ENCODE data around the gene LGI4.

LGI4 gene

DNA sequence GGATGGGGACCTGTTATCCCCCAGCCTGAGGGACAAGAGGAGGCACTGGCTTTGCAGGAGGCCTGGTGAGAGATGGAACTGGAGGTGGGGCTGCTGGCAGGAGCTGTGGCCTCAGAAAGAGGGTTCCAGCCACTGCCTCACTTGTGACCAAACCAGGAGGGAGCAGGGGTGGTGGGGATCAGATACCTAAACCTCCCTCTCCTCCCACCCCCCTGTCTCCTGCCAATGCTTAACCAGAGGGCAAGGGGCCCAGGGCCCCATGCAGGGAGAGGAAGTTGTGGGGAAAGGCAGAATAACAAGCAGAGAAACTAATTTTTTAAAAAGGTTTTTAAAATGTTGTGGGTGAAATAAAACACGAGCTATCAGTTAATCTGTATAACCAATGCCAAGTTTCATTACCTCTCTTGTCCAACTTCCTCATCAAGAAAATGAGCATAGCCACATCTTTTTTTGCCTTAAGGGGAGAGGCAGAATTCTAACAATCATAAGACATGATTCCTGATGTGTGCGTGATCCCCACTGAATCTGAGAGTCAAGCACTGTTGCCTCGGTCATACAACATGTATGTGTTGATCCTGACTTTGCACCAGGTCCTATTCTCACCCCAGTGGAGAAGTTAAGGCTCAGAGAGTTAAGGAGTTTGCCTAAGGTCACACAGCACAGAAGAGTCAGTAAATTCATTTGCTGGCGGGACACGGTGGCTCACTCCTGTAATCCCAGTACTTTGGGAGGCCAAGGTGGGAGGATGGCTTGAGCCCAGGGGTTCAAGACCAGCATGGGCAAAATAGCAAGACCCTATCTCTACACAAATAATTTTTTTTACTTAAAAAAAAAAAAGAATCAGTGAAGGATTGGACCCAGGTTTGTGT is 32.6 kb upstream of the LGI4 start:
- in situ Hi-C loops (cut with MboI; ENCODE audit: low sequenced_read_pairs): no loop called here
- H3K36me3 ChIP-seq (replicated peaks): peaks cover 53% of the 10 kb centered on the region
- no peak overlapping the region for H3K4me3 ChIP-seq
- no peaks in the 10 kb centered on the region for H3K27me3 ChIP-seq (ENCODE audit: low read depth)
- no peaks in the 10 kb centered on the region for H3K4me1 ChIP-seq
- H3K9me3 ChIP-seq: no peaks in the 10 kb centered on the region
- DNase-seq (ENCODE audit: low spot score in 2 of 2): no peak

GRCh38 chr19:35166100-35167063 is 31.5 kb upstream of the LGI4 start:
- no peak for DNase-seq (ENCODE audit: low spot score in 2 of 2)
- Histone ChIP-seq H3K9me3 (no peaks in the 10 kb centered on the region), H3K4me3 (no peak overlapping the region), H3K27me3 (ENCODE audit: low read depth) (no peaks in the 10 kb centered on the region), H3K36me3 (replicated peaks) (peaks cover 60% of the 10 kb centered on the region), H3K4me1 (no peaks in the 10 kb centered on the region)
- in situ Hi-C loops (cut with MboI; ENCODE audit: low sequenced_read_pairs): no loop called here

DNA sequence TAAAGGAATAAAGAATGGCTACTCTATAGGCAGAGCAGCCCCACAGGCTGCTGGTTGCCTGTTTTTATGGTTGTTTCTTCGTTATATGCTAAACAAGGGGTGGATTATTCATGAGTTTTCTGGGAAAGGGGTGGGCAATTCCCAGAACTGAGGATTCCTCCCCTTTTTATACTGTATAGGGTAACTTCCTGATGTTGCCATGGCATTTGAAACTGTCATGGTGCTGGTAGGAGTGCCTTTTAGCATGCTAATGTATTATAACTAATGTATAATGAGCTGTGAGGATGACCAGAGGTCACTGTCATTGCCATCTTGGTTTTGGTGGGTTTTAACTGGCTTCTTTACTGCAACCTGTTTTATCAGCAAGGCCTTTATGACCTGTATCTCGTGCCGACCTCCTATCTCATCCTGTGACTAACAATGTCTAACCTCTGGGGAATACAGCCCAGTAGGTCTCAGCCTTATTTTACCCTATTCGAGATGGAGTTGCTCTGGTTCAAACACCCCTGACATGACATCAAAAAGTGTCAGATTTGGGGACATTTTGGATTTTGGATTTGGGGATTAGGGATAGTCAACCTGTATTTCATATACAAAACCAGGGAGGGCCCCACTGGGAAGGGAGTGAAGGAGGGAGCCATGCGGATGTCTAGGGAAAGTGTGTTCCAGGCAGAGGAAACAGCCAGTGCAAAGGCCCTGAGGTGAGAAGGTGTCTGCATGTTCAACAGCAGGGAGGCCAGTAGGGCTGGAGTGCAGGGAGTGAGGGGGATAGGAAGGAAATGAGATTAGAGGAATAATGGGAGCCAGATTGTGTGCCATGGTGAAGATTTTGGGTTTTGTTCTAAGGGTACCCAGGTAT is 30.6 kb upstream of the LGI4 start:
- H3K27me3 ChIP-seq (ENCODE audit: low read depth): no peaks in the 10 kb centered on the region
- H3K36me3 ChIP-seq (replicated peaks): peaks cover 66% of the 10 kb centered on the region
- H3K9me3 ChIP-seq: no peaks in the 10 kb centered on the region
- no peak for DNase-seq (ENCODE audit: low spot score in 2 of 2)
- in situ Hi-C loops (cut with MboI; ENCODE audit: low sequenced_read_pairs): no loop called here
- no peak overlapping the region for H3K4me3 ChIP-seq
- H3K4me1 ChIP-seq: no peaks in the 10 kb centered on the region

DNA sequence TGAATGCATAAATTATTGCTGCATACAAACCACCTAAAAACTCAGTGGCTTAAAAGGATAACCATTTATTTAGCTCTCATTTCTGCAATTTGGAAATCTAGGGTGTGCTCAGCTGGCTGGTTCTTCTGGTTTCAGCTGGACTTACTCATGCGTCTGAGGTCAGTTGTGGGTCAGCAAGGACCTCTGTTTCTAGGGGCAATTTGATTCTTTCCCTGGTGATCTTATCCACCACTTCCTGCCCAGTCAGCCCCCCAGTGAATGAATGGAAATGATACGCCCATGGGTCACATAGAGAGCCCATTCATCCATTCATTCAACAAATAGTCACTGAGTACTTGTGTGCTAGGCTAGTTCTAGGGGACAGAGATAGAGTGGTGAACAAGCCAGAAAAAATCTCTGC is 29.6 kb upstream of the LGI4 start:
- Histone ChIP-seq H3K9me3 (no peaks in the 10 kb centered on the region), H3K36me3 (replicated peaks) (peaks cover 71% of the 10 kb centered on the region), H3K4me3 (no peak overlapping the region), H3K27me3 (ENCODE audit: low read depth) (no peaks in the 10 kb centered on the region), H3K4me1 (no peaks in the 10 kb centered on the region)
- in situ Hi-C loops (cut with MboI; ENCODE audit: low sequenced_read_pairs): loop anchor here (5.0 kb wide), 1 partner anchor 83 kb away; the partner anchor contains the start of gene LSR
- DNase-seq (ENCODE audit: low spot score in 2 of 2): no peak

DNA sequence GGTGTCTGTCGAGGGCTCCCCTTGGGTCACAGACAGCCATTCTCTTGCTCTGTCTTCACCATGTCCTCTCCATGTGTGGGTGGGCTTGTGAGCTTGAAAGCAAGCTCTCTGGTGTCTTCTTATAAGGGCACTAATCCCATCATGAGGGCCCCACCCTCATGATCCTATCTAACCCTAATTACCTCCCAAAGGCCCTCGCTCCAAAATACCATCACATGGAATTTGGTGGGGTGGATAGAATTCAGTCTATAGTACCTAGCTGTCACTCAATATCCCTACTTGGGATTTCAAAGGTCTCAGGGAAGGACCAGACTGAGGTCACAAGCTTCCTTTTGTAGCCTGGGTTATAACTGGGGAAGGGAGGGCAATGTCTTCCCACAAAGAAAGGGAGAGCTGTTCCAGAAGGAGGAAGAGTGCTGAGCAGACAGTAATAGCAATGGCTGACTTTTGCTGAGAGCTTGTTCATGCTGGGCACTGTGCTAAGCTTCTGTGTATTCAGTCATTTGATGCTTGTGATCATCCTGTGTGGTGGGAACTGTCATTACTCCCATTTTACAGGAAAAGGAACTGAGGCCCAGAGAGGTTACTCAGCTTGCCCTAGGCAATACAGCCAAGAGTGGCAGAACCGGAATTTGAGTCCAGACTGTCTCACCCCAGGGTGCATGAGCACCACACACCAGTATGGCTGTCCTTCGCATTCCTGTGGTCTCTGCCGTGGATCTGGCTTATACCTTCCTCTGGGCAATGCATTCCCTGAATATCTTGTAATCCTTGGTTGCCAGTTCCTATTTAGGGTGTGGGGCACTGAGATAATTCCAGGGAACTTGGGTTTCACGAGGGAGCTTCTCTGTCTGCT is 27.8 kb upstream of the LGI4 start:
- no peak overlapping the region for H3K4me3 ChIP-seq
- H3K4me1 ChIP-seq: no peaks in the 10 kb centered on the region
- in situ Hi-C loops (cut with MboI; ENCODE audit: low sequenced_read_pairs): loop anchor here (5.0 kb wide), 1 partner anchor 85 kb away; the partner anchor contains the start of gene LSR
- peaks cover 84% of the 10 kb centered on the region for H3K36me3 ChIP-seq (replicated peaks)
- DNase-seq (ENCODE audit: low spot score in 2 of 2): no peak
- no peaks in the 10 kb centered on the region for H3K9me3 ChIP-seq
- no peaks in the 10 kb centered on the region for H3K27me3 ChIP-seq (ENCODE audit: low read depth)

DNA sequence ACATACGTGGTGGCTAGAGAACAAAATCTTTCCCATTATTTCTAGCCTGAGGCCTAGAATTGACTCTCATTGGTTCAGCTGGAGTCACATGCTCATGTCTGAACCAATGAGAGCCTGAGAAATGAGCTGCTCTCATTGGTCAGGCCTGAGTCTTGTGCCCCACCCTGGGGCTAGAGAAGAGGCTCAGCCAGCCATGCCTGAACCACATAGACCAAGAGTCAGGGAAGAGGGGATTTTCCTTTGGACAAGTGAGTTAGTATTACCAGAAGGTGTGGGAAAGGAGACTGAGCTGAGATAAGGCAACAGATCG is 26.5 kb upstream of the LGI4 start:
- Histone ChIP-seq H3K36me3 (replicated peaks) (peaks cover 83% of the 10 kb centered on the region), H3K4me1 (no peaks in the 10 kb centered on the region), H3K27me3 (ENCODE audit: low read depth) (no peaks in the 10 kb centered on the region), H3K9me3 (no peaks in the 10 kb centered on the region), H3K4me3 (no peak overlapping the region)
- no peak for DNase-seq (ENCODE audit: low spot score in 2 of 2)
- in situ Hi-C loops (cut with MboI; ENCODE audit: low sequenced_read_pairs): loop anchor here (5.0 kb wide), 1 partner anchor 86 kb away; the partner anchor contains the start of gene LSR

- no peak for DNase-seq (ENCODE audit: low spot score in 2 of 2)
- no peak overlapping the region for H3K4me3 ChIP-seq
- H3K36me3 ChIP-seq (replicated peaks): peaks cover 77% of the 10 kb centered on the region
- H3K27me3 ChIP-seq (ENCODE audit: low read depth): no peaks in the 10 kb centered on the region
- H3K9me3 ChIP-seq: no peaks in the 10 kb centered on the region
- in situ Hi-C loops (cut with MboI; ENCODE audit: low sequenced_read_pairs): loop anchor here (5.0 kb wide), 1 partner anchor 86 kb away; the partner anchor contains the start of gene LSR
- 0 out of 2 replicates have a peak, but pooled peaks cover 3% of the 10 kb centered on the region for H3K4me1 ChIP-seq
Measured at GRCh38 chr19:35160629-35161433, 26.0 kb upstream of the LGI4 start.

DNA sequence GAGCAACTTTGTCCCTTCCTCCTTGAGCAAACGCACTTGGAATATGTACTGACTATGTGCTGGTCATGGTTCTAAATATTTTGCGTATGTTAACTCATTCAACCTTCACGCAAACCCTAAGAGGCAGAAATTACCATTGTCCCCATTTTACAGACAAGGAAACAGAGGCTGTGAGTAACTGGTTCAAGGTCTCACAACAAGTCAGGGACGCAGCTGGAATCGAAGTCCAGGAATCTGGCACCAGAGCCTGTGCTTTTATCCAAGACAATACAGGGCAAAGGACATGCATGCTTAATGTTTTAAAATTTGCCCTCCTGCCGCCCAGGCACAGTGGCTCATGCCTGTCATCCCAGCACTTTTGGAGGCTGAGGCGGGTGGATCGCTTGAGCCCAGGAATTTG is 24.7 kb upstream of the LGI4 start:
- peaks cover 71% of the 10 kb centered on the region for H3K36me3 ChIP-seq (replicated peaks)
- in situ Hi-C loops (cut with MboI; ENCODE audit: low sequenced_read_pairs): loop anchor here (5.0 kb wide), 1 partner anchor 88 kb away; the partner anchor contains the start of gene LSR
- H3K27me3 ChIP-seq (ENCODE audit: low read depth): no peaks in the 10 kb centered on the region

GRCh38 chr19:35157431-35157830 is 22.6 kb upstream of the LGI4 start:
- Histone ChIP-seq H3K4me3 (no peak overlapping the region), H3K4me1 (peaks cover 18% of the 10 kb centered on the region), H3K36me3 (replicated peaks) (peaks cover 52% of the 10 kb centered on the region), H3K9me3 (no peaks in the 10 kb centered on the region), H3K27me3 (ENCODE audit: low read depth) (no peaks in the 10 kb centered on the region)
- no peak for DNase-seq (ENCODE audit: low spot score in 2 of 2)
- in situ Hi-C loops (cut with MboI; ENCODE audit: low sequenced_read_pairs): no loop called here

More for the DNA sequence above, 24.7 kb upstream of the LGI4 start:
- Histone ChIP-seq H3K4me3 (no peak overlapping the region), H3K9me3 (no peaks in the 10 kb centered on the region), H3K4me1 (0 out of 2 replicates have a peak, but pooled peaks cover 3% of the 10 kb centered on the region)
- no peak for DNase-seq (ENCODE audit: low spot score in 2 of 2)

DNA sequence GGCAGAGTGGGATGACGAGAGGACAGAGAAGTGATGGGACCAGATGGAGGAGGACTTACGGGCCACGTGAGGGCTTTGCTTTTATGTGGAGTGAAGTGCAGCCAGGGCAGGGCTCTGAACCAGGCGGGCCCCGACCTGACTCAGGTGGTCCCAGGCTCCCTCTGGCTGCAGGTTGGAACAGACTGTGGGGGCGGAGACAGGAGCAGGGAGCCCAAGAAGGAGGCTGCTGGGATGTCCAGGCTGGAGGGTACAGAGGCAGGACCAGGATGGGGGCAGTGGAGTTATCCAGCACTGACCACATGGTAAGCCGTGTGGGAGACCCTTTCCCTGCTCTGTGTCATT is 21.8 kb upstream of the LGI4 start:
- H3K4me1 ChIP-seq: peaks cover 18% of the 10 kb centered on the region
- H3K27me3 ChIP-seq (ENCODE audit: low read depth): no peaks in the 10 kb centered on the region
- peaks cover 44% of the 10 kb centered on the region for H3K36me3 ChIP-seq (replicated peaks)
- in situ Hi-C loops (cut with MboI; ENCODE audit: low sequenced_read_pairs): no loop called here
- no peak overlapping the region for H3K4me3 ChIP-seq
- no peaks in the 10 kb centered on the region for H3K9me3 ChIP-seq
- no peak for DNase-seq (ENCODE audit: low spot score in 2 of 2)

GRCh38 chr19:35155981-35156672 is 21.3 kb upstream of the LGI4 start:
- in situ Hi-C loops (cut with MboI; ENCODE audit: low sequenced_read_pairs): no loop called here
- H3K27me3 ChIP-seq (ENCODE audit: low read depth): no peaks in the 10 kb centered on the region
- no peak for DNase-seq (ENCODE audit: low spot score in 2 of 2)
- no peaks in the 10 kb centered on the region for H3K9me3 ChIP-seq
- H3K36me3 ChIP-seq (replicated peaks): peaks cover 39% of the 10 kb centered on the region
- peak overlapping the region; percentile 81 for H3K4me3 ChIP-seq
- H3K4me1 ChIP-seq: peaks cover 18% of the 10 kb centered on the region
